ENCODE data around the gene SHISA4.

Gene SHISA4

GRCh38 chr1:201861448-201861847 is 27.2 kb upstream of the SHISA4 start:
- Histone ChIP-seq H3K4me1 (ENCODE audit: control insufficient read depth, insufficient read depth, low read length) (no peaks in the 10 kb centered on the region), H3K36me3 (ENCODE audit: control insufficient read depth in 2 of 2, insufficient read depth in 1 of 2, low read length in 2 of 2) (peaks cover 48 to 87% of the 10 kb centered on the region in 2 experiments), H3K9me3 (ENCODE audit: control insufficient read depth, insufficient read depth, low read depth, low read length) (no peaks in the 10 kb centered on the region), H3K27ac (ENCODE audit: extremely low read depth, low read depth, low read length) (no peak overlapping the region), H3K4me3 (ENCODE audit: low read depth, low read length) (no peak overlapping the region)
- TF ChIP-seq ZNF2 (tag by site-specific recombination; IDR thresholded peaks at IDR 0.05) (no peak), ZSCAN5A (tag by site-specific recombination; IDR thresholded peaks at IDR 0.05) (no peak), ZBTB10 (tag by site-specific recombination; IDR thresholded peaks at IDR 0.05) (no peak), ZNF529 (tag by site-specific recombination; IDR thresholded peaks at IDR 0.05; ENCODE audit: insufficient replicate concordance) (no peak), PBX3 (CRISPR knock-in tag; IDR thresholded peaks at IDR 0.05) (no peak)
- ChIA-PET POLR2A (no interaction called here), CTCF (no interaction called here)

GRCh38 chr1:201870397-201870796 is 18.3 kb upstream of the SHISA4 start:
- ChIA-PET POLR2A (no interaction called here), CTCF (interaction anchor here (2.4 kb wide), 1 partner anchor 10 kb away, joined by 5 read pairs; no protein-coding TSS in a partner anchor)
- H3K36me3 ChIP-seq (ENCODE audit: control insufficient read depth in 2 of 2, insufficient read depth in 1 of 2, low read length in 2 of 2): peaks cover 63 to 88% of the 10 kb centered on the region in 2 experiments
- H3K4me1 ChIP-seq (ENCODE audit: control insufficient read depth, insufficient read depth, low read length): no peaks in the 10 kb centered on the region
- no peak for TF ChIP-seq ZNF830 (tag by site-specific recombination; IDR thresholded peaks at IDR 0.05; ENCODE audit: low read depth)
- TF ChIP-seq ZNF175 (tag by site-specific recombination; IDR thresholded peaks at IDR 0.05): no peak
- TF ChIP-seq PRDM4 (tag by site-specific recombination; IDR thresholded peaks at IDR 0.05): no peak
- no peak for TF ChIP-seq TRIM28 (IDR thresholded peaks at IDR 0.05; ENCODE audit: borderline replicate concordance, low read length)
- TF ChIP-seq ZBTB44 (tag by site-specific recombination; IDR thresholded peaks at IDR 0.05): no peak
- no peak for TF ChIP-seq SP2 (tag by site-specific recombination; IDR thresholded peaks at IDR 0.05)
- no peak for TF ChIP-seq ZNF837 (tag by site-specific recombination; IDR thresholded peaks at IDR 0.05)
- TF ChIP-seq ZNF514 (tag by site-specific recombination; IDR thresholded peaks at IDR 0.05): no peak
- TF ChIP-seq KLF17 (tag by site-specific recombination; IDR thresholded peaks at IDR 0.05): no peak
- no peak for TF ChIP-seq BCL11A (tag by site-specific recombination; IDR thresholded peaks at IDR 0.05; ENCODE audit: low read depth)
- no peak for TF ChIP-seq ZNF791 (tag by site-specific recombination; IDR thresholded peaks at IDR 0.05)
- TF ChIP-seq ZBTB11 (tag by site-specific recombination; conservative IDR thresholded peaks at IDR 0.05; ENCODE audit: low read depth): no peak
- TF ChIP-seq SCRT1 (tag by site-specific recombination; IDR thresholded peaks at IDR 0.05; ENCODE audit: borderline replicate concordance): no peak
- TF ChIP-seq WT1 (tag by site-specific recombination; IDR thresholded peaks at IDR 0.05): no peak
- no peak overlapping the region for H3K4me3 ChIP-seq (ENCODE audit: low read depth, low read length)
- H3K27ac ChIP-seq (ENCODE audit: extremely low read depth, low read depth, low read length): no peak overlapping the region
- H3K9me3 ChIP-seq (ENCODE audit: control insufficient read depth, insufficient read depth, low read depth, low read length): no peaks in the 10 kb centered on the region

All from HEK293 (cell line).